ENCODE results near the gene TRAPPC8.
A peak's percentile ranks its signal among the peaks of the same experiment; 100 is the strongest.

TRAPPC8 gene

GRCh38 chr18:31979714-31980113, 36.8 kb upstream of the TRAPPC8 start:
- no peak for DNase-seq (ENCODE audit: low read depth)
- in situ Hi-C loops (cut with HindIII; ENCODE audit: low sequenced_read_pairs): no loop called here
- TF ChIP-seq CTCF (IDR thresholded peaks at IDR 0.05; ENCODE audit: low read depth, low read length, missing control alignments): no peak
- H3K4me3 ChIP-seq (ENCODE audit: low read depth, low read length): no peak overlapping the region

GRCh38 chr18:31978616-31979015, 35.7 kb upstream of the TRAPPC8 start:
- no peak for TF ChIP-seq CTCF (IDR thresholded peaks at IDR 0.05; ENCODE audit: low read depth, low read length, missing control alignments)
- DNase-seq (ENCODE audit: low read depth): no peak

GRCh38 chr18:31977270-31977872, 34.4 kb upstream of the TRAPPC8 start:
- TF ChIP-seq CTCF (IDR thresholded peaks at IDR 0.05; ENCODE audit: low read depth, low read length, missing control alignments): peak; percentile 67
- DNase-seq (ENCODE audit: low read depth): peak; percentile 31
- no peak overlapping the region for H3K4me3 ChIP-seq (ENCODE audit: low read depth, low read length)
- in situ Hi-C loops (cut with HindIII; ENCODE audit: low sequenced_read_pairs): no loop called here

More at GRCh38 chr18:31978616-31979015, 35.7 kb upstream of the TRAPPC8 start:
- in situ Hi-C loops (cut with HindIII; ENCODE audit: low sequenced_read_pairs): no loop called here
- H3K4me3 ChIP-seq (ENCODE audit: low read depth, low read length): no peak overlapping the region

- TF ChIP-seq CTCF (IDR thresholded peaks at IDR 0.05; ENCODE audit: low read depth, low read length, missing control alignments): no peak
- in situ Hi-C loops (cut with HindIII; ENCODE audit: low sequenced_read_pairs): no loop called here
- no peak for DNase-seq (ENCODE audit: low read depth)
- no peak overlapping the region for H3K4me3 ChIP-seq (ENCODE audit: low read depth, low read length)
These were observed 33.3 kb upstream of the TRAPPC8 start for GRCh38 chr18:31976242-31976641.

- DNase-seq (ENCODE audit: low read depth): no peak
- in situ Hi-C loops (cut with HindIII; ENCODE audit: low sequenced_read_pairs): no loop called here
- TF ChIP-seq CTCF (IDR thresholded peaks at IDR 0.05; ENCODE audit: low read depth, low read length, missing control alignments): no peak
- no peak overlapping the region for H3K4me3 ChIP-seq (ENCODE audit: low read depth, low read length)
These were observed 31.1 kb upstream of the TRAPPC8 start for GRCh38 chr18:31973929-31974546.

- H3K4me3 ChIP-seq (ENCODE audit: low read depth, low read length): no peak overlapping the region
- in situ Hi-C loops (cut with HindIII; ENCODE audit: low sequenced_read_pairs): no loop called here
- no peak for TF ChIP-seq CTCF (IDR thresholded peaks at IDR 0.05; ENCODE audit: low read depth, low read length, missing control alignments)
- no peak for DNase-seq (ENCODE audit: low read depth)
These were observed 27.7 kb upstream of the TRAPPC8 start for GRCh38 chr18:31970617-31971016.
